NCI-H82 treated with DMSO at 0.1 percent for 48 hours (cell line): ENCODE data around the gene PCDHB10.
"Not testable (repeated sequence)": the region's sequence is repeated elsewhere in the genome, so short reads cannot be mapped to it uniquely, and the experiment has no call there.

ENCODE experiments used
- DNase-seq: peaks from one replicate; lab custom pipeline; 2025; ENCODE audit not compliant: unreplicated experiment; lab: John Stamatoyannopoulos, UW

PCDHB10 gene

GRCh38 chr5:141186897-141187512, 5.1 kb upstream of the PCDHB10 start, which contains the start of gene PCDHB9:
TSS of gene PCDHB9 (plus strand) at chr5:141187161. CDS start at chr5:141187319, 158 bp downstream.
- no peak for DNase-seq

- not testable (repeated sequence) for DNase-seq
Observed at GRCh38 chr5:141188682-141189081, 3.5 kb upstream of the PCDHB10 start.

- DNase-seq: not testable (repeated sequence)
Observed at GRCh38 chr5:141189131-141189530, 3.0 kb upstream of the PCDHB10 start.

- not testable (repeated sequence) for DNase-seq
Observed at GRCh38 chr5:141194332-141194731, 2.2 kb downstream of the PCDHB10 start.

GRCh38 chr5:141196363-141196762, 4.2 kb downstream of the PCDHB10 start:
- DNase-seq: no peak

- no peak for DNase-seq
Observed at GRCh38 chr5:141199359-141200235, 7.4 kb downstream of the PCDHB10 start, which contains the start of gene PCDHB11. TSS of gene PCDHB11 (plus strand) at chr5:141199627. CDS start at chr5:141199775, 148 bp downstream.

- DNase-seq: not testable (repeated sequence)
Observed at GRCh38 chr5:141201126-141201525, 9.0 kb downstream of the PCDHB10 start.

- DNase-seq: not testable (repeated sequence)
Observed at GRCh38 chr5:141201646-141202045, 9.5 kb downstream of the PCDHB10 start.

- no peak for DNase-seq
Observed at GRCh38 chr5:141208478-141208877, 16.3 kb downstream of the PCDHB10 start, which contains the start of gene PCDHB12. TSS of gene PCDHB12 (plus strand) at chr5:141208719. CDS start at chr5:141208908, 189 bp downstream.

GRCh38 chr5:141210281-141210680, 18.1 kb downstream of the PCDHB10 start:
- not testable (repeated sequence) for DNase-seq

GRCh38 chr5:141210849-141211248, 18.7 kb downstream of the PCDHB10 start:
- not testable (repeated sequence) for DNase-seq

- not testable (repeated sequence) for DNase-seq
Observed at GRCh38 chr5:141213656-141214339, 21.6 kb downstream of the PCDHB10 start, which contains the start of gene PCDHB13. TSS of gene PCDHB13 (plus strand) at chr5:141213919. CDS start at chr5:141214124, 205 bp downstream.

- not testable (repeated sequence) for DNase-seq
Observed at GRCh38 chr5:141214583-141214982, 22.4 kb downstream of the PCDHB10 start.

- DNase-seq: not testable (repeated sequence)
Observed at GRCh38 chr5:141215504-141215903, 23.4 kb downstream of the PCDHB10 start.

- not testable (repeated sequence) for DNase-seq
Observed at GRCh38 chr5:141216035-141216434, 23.9 kb downstream of the PCDHB10 start.

- no peak for DNase-seq
Observed at GRCh38 chr5:141223112-141223783, 31.1 kb downstream of the PCDHB10 start, which contains the start of gene PCDHB14. TSS of gene PCDHB14 (plus strand) at chr5:141223343. CDS start at chr5:141223506, 163 bp downstream.

GRCh38 chr5:141224844-141225243, 32.7 kb downstream of the PCDHB10 start:
- DNase-seq: not testable (repeated sequence)

GRCh38 chr5:141225421-141225820, 33.3 kb downstream of the PCDHB10 start:
- DNase-seq: not testable (repeated sequence)

- DNase-seq: no peak
Observed at GRCh38 chr5:141234109-141234667, 42.0 kb downstream of the PCDHB10 start.

- not testable (repeated sequence) for DNase-seq
Observed at GRCh38 chr5:141235922-141236321, 43.8 kb downstream of the PCDHB10 start.
